HG02938 (cell line): Measurements from ENCODE around the gene MAN2A1.
"Not testable (repeated sequence)": the region's sequence is repeated elsewhere in the genome, so short reads cannot be mapped to it uniquely, and the experiment has no call there.

Source experiments
- ATAC-seq: cut with Tn5 transposase; IDR thresholded peaks from one replicate; pipeline ENCODE4 v1.9.1; 2021; ENCODE audit warnings: mild to moderate bottlenecking, moderate library complexity; ENCODE audit not compliant: unreplicated experiment

Gene MAN2A1

GRCh38 chr5:109812698-109813097 lies 123.0 kb downstream of the MAN2A1 start:
- no peak for ATAC-seq

DNA sequence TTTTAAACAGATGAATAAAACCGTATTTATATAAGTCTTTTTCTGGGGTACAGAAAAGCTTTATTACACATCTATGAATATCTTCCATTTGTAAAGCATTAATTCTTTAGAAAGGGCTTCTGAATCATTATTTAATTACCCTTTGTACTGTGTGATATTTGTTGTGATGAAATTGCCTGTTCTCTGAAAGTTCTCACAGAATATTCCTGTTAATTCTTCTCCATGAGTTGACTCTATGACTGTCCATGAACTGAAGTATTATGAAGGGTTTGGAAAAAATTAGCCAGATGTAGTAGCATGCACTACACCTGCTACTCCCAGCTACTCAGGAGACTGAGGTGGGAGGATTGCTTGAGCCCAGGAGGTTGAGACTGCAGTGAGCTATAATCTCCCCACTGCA lies 127.0 kb downstream of the MAN2A1 start:
- no peak for ATAC-seq

- no peak for ATAC-seq
These were observed 130.2 kb downstream of the MAN2A1 start for GRCh38 chr5:109819878-109820277.

DNA sequence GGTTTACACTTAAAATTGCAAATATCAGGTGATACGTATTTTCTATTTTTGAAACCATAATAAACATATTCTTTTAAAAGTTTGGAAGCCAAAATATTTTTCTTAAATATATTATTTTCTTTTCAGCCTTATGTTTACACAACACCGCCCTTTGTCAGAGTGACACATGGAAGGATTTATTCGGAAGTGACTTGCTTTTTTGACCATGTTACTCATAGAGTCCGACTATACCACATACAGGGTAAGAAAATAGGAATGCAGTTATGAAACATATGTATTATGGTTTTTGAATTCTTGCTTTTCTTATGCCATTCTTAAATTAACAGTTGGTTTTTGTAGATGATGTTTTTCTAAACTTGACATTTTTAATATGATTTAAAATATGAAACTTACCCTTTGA lies 133.9 kb downstream of the MAN2A1 start:
- no peak for ATAC-seq

DNA sequence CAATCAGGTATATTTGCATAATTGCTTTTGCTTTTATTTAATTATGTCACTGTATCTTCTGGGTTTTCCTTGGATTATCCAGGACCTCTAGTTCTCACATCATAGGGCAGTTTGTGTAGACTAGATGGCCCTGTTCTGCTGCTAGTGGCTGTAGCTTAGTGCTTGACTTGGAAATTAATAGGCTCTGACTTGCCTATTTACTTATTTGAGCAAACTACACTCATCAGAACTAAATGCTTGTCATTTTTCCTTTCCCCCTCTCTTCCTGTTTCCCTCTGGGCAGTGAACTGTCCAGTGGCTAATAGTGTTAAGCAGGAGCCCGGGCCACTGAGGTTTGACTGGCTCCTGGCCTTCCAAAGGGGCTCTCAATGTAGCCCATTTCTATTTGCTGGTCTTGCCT lies 135.7 kb downstream of the MAN2A1 start:
- ATAC-seq = no peak

DNA sequence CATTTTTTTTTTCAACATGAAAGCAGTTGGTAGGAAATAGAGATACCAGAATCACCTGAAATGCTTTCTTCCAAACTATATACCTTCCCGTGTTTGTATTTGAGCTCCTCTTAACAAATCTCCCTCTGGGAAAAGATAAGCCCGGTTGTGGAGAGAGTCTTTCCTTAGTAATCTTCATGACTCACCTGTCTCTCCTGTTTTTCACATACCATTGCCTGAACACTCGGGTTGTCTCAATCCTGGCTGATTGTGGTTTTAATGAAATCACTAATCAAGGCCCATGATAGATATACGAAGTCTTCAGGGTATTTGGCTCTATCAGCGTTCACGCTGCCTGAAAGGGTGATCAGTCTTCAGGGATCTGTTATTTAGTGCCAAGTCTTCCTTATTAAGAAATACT lies 136.7 kb downstream of the MAN2A1 start:
- ATAC-seq = no peak

GRCh38 chr5:109829331-109829730 lies 139.6 kb downstream of the MAN2A1 start:
- ATAC-seq = no peak

- ATAC-seq = no peak
These were observed 141.3 kb downstream of the MAN2A1 start for GRCh38 chr5:109830955-109831502.

GRCh38 chr5:109832207-109833188 lies 142.8 kb downstream of the MAN2A1 start:
- ATAC-seq = not testable (repeated sequence)

DNA sequence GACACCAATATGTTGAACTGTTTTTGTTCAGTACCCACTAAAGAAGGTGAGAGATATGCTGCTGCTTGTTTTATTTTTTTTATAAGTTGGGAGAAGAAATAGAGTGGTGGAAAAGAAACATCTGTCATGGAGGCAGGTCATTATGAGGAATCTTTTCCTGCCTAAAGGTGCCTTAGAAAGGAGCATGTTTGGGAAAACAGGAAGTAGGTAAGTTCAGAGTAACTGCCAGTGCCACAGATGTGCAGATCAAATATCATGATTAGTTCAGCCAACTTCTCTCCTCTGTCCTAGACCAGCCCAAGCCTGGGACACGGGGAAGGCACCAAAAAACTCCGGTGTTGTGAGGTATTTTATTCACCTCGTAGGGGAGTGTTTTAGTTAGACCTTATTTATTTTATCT lies 144.2 kb downstream of the MAN2A1 start:
- ATAC-seq = no peak

DNA sequence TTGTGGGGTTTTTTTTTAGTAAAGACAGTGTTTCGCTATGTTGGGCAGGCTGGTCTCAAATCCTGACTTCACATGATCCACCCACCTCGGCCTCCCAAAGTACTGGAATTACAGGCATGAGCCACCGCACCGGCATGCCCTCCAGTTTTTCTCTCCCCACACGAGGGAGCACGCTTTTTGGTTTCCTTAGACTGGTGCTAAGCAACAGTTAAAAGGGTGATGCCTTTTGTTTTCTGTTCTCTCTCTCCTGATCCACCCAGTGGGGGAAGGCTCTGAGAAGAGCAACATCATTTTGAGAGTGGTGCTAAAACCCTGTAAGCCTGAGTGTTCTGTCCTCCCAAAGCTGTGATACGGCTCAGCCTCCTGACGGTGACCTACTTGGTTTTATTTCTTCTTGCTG lies 146.6 kb downstream of the MAN2A1 start:
- ATAC-seq = no peak

DNA sequence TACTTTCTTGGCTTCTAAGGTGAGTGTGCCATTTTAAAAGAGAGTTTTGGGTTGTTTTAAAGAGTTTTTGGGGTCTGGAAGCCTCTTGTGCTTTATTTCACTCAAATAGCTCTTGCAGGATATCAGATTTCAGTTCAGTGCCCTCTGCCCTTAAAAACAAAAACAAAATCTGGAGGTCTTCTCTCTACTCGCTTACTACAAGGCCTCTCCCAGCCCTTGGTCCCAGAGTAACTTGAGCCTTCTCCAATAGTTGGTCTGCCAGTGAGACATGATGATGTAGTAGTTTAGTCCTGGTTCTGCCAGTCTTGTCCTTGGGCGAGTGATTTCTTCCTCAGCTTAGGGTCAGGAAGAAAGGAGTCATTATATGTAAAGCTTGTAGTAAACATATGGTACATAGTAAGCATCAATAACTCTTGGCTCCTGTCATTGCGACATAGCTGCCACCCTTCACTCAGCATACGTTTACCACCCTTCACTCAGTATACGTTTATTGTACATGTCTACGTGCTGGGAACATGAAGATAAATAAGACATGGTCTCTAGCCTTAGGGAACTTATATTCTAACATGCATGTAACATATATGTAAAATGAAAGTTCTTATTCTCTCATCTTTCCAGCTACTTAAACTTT lies 147.6 kb downstream of the MAN2A1 start:
- ATAC-seq = no peak

DNA sequence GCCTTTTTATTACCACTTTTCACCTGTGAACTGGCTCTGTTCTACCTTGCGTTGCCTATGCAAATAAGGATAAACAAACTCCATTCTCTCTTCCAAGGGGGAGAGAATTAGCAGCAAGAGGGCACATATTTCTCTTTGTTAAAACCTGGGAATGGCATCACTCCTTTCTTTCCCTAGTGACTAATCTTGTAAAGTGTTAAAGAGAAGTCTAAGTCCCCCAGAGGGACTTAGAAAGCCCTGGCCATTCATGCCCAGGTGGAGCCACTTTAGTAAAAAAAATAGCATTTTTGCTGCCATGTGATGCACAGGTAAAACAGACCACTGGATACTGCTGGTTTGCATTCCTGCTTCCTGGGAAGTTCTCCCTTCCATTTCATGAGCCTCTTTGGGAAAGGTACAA lies 148.4 kb downstream of the MAN2A1 start:
- ATAC-seq = no peak

- ATAC-seq = no peak
These were observed 154.4 kb downstream of the MAN2A1 start for GRCh38 chr5:109844148-109844547.

DNA sequence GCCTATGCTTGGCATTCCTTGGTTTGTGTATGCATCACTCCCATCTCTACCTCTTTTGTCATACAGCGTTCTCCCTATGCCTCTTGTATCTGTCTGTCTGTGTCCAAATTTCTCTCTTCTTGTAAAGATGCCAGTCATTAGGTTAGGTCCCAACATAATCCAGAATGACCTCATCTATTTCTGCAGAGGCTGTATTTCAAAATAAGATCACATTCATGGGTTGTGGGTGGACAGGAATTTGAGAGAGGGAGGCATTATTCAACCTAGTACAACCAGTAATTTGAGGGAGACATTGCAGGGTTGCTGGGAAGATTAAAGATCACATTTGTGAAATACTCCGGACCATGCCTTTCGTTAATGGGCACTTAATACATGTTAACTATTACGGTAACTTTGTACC lies 155.0 kb downstream of the MAN2A1 start:
- no peak for ATAC-seq

DNA sequence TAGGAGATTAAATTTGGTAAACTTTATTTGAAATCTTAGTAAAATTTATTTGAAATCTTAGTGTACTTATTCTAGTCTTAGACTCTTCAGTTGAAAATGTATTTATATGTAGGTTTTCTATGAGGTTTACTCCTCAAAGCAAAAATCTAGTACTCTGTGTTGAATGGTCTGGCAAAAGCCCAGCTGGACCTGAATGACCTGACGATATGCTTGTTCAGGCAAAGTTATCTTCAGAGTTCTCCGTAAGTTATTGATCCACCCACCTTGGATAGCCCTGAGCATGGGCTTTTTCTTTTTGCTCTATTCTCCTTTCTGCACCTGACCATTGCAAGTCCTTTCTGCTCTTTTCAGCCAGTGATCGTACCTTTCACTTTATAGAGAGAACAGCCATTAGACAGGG lies 158.4 kb downstream of the MAN2A1 start:
- no peak for ATAC-seq

DNA sequence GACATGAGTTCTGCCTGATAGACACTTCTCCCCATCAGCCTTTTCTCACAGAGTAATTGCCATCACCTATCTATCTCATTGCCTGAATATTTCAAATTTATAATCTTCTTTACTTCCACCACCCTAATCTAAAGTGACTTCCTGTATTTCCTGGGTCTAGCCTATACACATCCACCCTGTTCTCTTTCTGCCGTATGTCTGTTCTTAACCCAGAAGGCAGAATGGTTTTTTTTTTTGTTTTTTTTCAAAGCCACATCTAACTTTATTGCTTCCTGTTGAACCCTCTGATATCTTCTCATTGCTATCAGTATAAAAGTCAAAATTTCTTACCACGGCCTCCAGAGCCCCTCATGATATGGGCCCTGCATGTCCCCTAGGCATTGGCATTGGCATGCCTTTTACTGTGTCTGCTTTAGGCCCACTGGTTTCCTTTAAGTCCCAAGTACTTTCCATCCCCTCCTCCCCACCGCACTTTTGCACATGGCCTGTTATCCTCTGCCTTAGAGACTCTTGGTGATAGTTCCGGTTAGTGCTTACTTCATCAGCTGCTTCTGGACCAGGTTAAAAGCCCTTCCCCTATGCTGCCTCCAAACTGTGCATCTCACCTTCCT lies 159.9 kb downstream of the MAN2A1 start:
- no peak for ATAC-seq

GRCh38 chr5:109852371-109853155 lies 162.8 kb downstream of the MAN2A1 start:
- ATAC-seq = no peak

DNA sequence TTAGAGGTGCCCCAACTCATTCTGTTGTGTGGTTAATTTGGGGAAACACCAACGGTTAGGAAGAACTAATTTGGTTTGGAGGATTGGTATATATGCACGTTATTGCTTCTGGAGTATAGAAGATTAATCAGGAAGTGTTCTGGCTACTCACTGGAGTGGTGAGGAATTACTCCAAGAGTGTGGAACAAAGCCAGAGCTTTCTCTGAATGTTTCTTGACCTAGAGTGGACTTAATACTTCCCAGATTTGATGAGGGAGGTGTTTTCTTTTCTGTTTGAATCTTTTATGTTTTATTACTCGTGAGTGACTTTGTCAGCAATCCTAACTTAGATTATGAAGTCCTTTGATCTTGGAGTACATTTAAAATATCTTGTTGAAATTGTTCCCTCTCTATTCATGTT lies 163.7 kb downstream of the MAN2A1 start:
- no peak for ATAC-seq

DNA sequence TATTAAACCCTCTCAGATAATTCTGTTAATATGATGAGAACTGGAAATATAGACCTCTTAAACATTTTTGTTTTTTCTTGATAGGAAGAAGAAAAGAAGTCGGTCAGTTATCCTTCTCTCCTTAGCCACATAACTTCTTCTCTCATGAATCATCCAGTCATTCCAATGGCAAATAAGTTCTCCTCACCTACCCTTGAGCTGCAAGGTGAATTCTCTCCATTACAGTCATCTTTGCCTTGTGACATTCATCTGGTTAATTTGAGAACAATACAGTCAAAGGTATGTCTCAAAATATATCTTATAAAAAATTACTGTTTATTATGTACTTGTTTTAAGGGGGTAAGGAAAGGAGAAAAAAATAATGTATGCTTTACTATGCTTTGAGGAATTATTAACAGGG lies 165.3 kb downstream of the MAN2A1 start:
- no peak for ATAC-seq
